HEK293 (cell line): Measurements from ENCODE around the gene TNNI3K.
"Not testable (repeated sequence)": the region's sequence is repeated elsewhere in the genome, so short reads cannot be mapped to it uniquely, and the experiment has no call there.

Source experiments
- CTCF ChIA-PET: fragments of 350-600 bp; formaldehyde crosslinking; extraction: SDS; loops from one replicate; lab custom pipeline; 2021; ENCODE audit warnings: antibody characterized with exemption; lab: Yijun Ruan, JAX
- POLR2A ChIA-PET: fragments of 300-600 bp; formaldehyde crosslinking; extraction: SDS; loops from one replicate; lab custom pipeline; 2020; ENCODE audit warnings: antibody characterized with exemption, inconsistent platforms; lab: Yijun Ruan, JAX
- H3K27ac ChIP-seq: fragments of 200-500 bp; sonication (Bioruptor generic); 2 replicates; pipeline ENCODE4 v1.5.1; 2014; ENCODE audit warnings: low read depth, low read length, control low read depth, inconsistent platforms; ENCODE audit errors: extremely low read depth
- H3K36me3 ChIP-seq, 2 experiments: fragments of 200-500 bp in 1 of 2; sonication (Bioruptor generic) in 1 of 2; 1 replicate in 1 of 2; 2 replicates in 1 of 2; pipeline ENCODE4 v1.5.1; 2014 to 2017; ENCODE audit warnings: inconsistent platforms in 2 of 2, low read length in 2 of 2; ENCODE audit not compliant: control insufficient read depth in 2 of 2, insufficient read depth in 1 of 2
- H3K4me1 ChIP-seq: fragments of 200-500 bp; sonication (Bioruptor generic); 2 replicates; pipeline ENCODE4 v1.5.1; 2014; ENCODE audit warnings: mild to moderate bottlenecking, low read length, inconsistent platforms; ENCODE audit not compliant: control insufficient read depth, insufficient read depth
- H3K4me3 ChIP-seq: 2 replicates; pipeline ENCODE4 v1.5.1; 2011; ENCODE audit warnings: low read depth, mild to moderate bottlenecking, control low read depth, low read length, moderate library complexity
- H3K9me3 ChIP-seq: fragments of 200-500 bp; sonication (Bioruptor generic); 2 replicates; pipeline ENCODE4 v1.5.1; 2014; ENCODE audit warnings: low read depth, low read length, inconsistent platforms; ENCODE audit not compliant: control insufficient read depth, insufficient read depth
- ATF2 ChIP-seq: fragments of 450-650 bp; formaldehyde crosslinking; IDR thresholded peaks from 2 replicates; pipeline ENCODE4 v1.5.1; 2016; ENCODE audit warnings: missing biosample characterization, missing genetic modification characterization, low read depth
- BCL11A ChIP-seq: fragments of 450-650 bp; formaldehyde crosslinking; IDR thresholded peaks from 2 replicates; pipeline ENCODE4 v1.5.1; 2016; ENCODE audit warnings: low read depth, missing biosample characterization, missing genetic modification characterization
- CTCF ChIP-seq: fragments of 450-650 bp; formaldehyde crosslinking; IDR thresholded peaks from 2 replicates; pipeline ENCODE4 v1.5.1; 2016; ENCODE audit warnings: missing biosample characterization, missing genetic modification characterization
- GLI4 ChIP-seq: fragments of 450-650 bp; formaldehyde crosslinking; IDR thresholded peaks from 2 replicates; pipeline ENCODE4 v1.5.1; 2016; ENCODE audit warnings: missing biosample characterization, missing genetic modification characterization
- GLIS1 ChIP-seq: fragments of 450-650 bp; formaldehyde crosslinking; IDR thresholded peaks from 2 replicates; pipeline ENCODE4 v1.5.1; 2016; ENCODE audit warnings: missing biosample characterization, missing genetic modification characterization
- KLF16 ChIP-seq: fragments of 450-650 bp; formaldehyde crosslinking; IDR thresholded peaks from 2 replicates; pipeline ENCODE4 v1.5.1; 2017; ENCODE audit warnings: missing biosample characterization, missing genetic modification characterization
- PRDM6 ChIP-seq: fragments of 450-650 bp; formaldehyde crosslinking; IDR thresholded peaks from 2 replicates; pipeline ENCODE4 v1.5.1; 2017; ENCODE audit warnings: missing biosample characterization, missing genetic modification characterization
- REPIN1 ChIP-seq: fragments of 450-650 bp; formaldehyde crosslinking; IDR thresholded peaks from 2 replicates; pipeline ENCODE4 v1.5.1; 2017; ENCODE audit warnings: missing biosample characterization, missing genetic modification characterization, low read depth
- SCRT1 ChIP-seq: fragments of 450-650 bp; formaldehyde crosslinking; IDR thresholded peaks from 2 replicates; pipeline ENCODE4 v1.5.1; 2016; ENCODE audit warnings: missing biosample characterization, missing genetic modification characterization, borderline replicate concordance
- TCF7L2 ChIP-seq: IDR thresholded peaks from 2 replicates; pipeline ENCODE4 v1.6.1; 2011; ENCODE audit warnings: low read depth, mild to moderate bottlenecking, inconsistent platforms, low read length, moderate library complexity, borderline replicate concordance
- ZBTB17 ChIP-seq: fragments of 450-650 bp; formaldehyde crosslinking; IDR thresholded peaks from 2 replicates; pipeline ENCODE4 v1.5.1; 2016; ENCODE audit warnings: missing biosample characterization, missing genetic modification characterization
- ZNF146 ChIP-seq: fragments of 450-650 bp; formaldehyde crosslinking; IDR thresholded peaks from 2 replicates; pipeline ENCODE4 v1.5.1; 2016; ENCODE audit warnings: missing biosample characterization, missing genetic modification characterization
- ZNF169 ChIP-seq: fragments of 450-650 bp; formaldehyde crosslinking; IDR thresholded peaks from 2 replicates; pipeline ENCODE4 v1.5.1; 2016; ENCODE audit warnings: missing biosample characterization, missing genetic modification characterization
- ZNF223 ChIP-seq: fragments of 450-650 bp; formaldehyde crosslinking; IDR thresholded peaks from 2 replicates; pipeline ENCODE4 v1.5.1; 2016; ENCODE audit warnings: missing biosample characterization, missing genetic modification characterization
- ZNF23 ChIP-seq: fragments of 450-650 bp; formaldehyde crosslinking; IDR thresholded peaks from 2 replicates; pipeline ENCODE4 v1.5.1; 2016; ENCODE audit warnings: missing biosample characterization, missing genetic modification characterization, borderline replicate concordance
- ZNF404 ChIP-seq: fragments of 450-650 bp; formaldehyde crosslinking; IDR thresholded peaks from 2 replicates; pipeline ENCODE4 v1.5.1; 2017; ENCODE audit warnings: missing biosample characterization, missing genetic modification characterization
- ZNF433 ChIP-seq: fragments of 450-650 bp; formaldehyde crosslinking; IDR thresholded peaks from 2 replicates; pipeline ENCODE4 v1.5.1; 2016; ENCODE audit warnings: missing biosample characterization, missing genetic modification characterization, low read depth
- ZNF48 ChIP-seq: fragments of 450-650 bp; formaldehyde crosslinking; IDR thresholded peaks from 2 replicates; pipeline ENCODE4 v1.5.1; 2016; ENCODE audit warnings: missing biosample characterization, missing genetic modification characterization
- ZNF600 ChIP-seq: fragments of 450-650 bp; formaldehyde crosslinking; IDR thresholded peaks from 2 replicates; pipeline ENCODE4 v1.5.1; 2016; ENCODE audit warnings: missing biosample characterization, missing genetic modification characterization
- ZNF621 ChIP-seq: fragments of 450-650 bp; formaldehyde crosslinking; IDR thresholded peaks from 2 replicates; pipeline ENCODE4 v1.5.1; 2017; ENCODE audit warnings: missing biosample characterization, missing genetic modification characterization
- ZNF624 ChIP-seq: fragments of 450-650 bp; formaldehyde crosslinking; IDR thresholded peaks from 2 replicates; pipeline ENCODE4 v1.5.1; 2017; ENCODE audit warnings: missing biosample characterization, missing genetic modification characterization
- ZNF747 ChIP-seq: fragments of 450-650 bp; formaldehyde crosslinking; IDR thresholded peaks from 2 replicates; pipeline ENCODE4 v1.5.1; 2016; ENCODE audit warnings: missing biosample characterization, missing genetic modification characterization
- ZNF785 ChIP-seq: fragments of 450-650 bp; formaldehyde crosslinking; IDR thresholded peaks from 2 replicates; pipeline ENCODE4 v1.5.1; 2016; ENCODE audit warnings: missing biosample characterization, missing genetic modification characterization
- ZNF792 ChIP-seq: fragments of 450-650 bp; formaldehyde crosslinking; IDR thresholded peaks from 2 replicates; pipeline ENCODE4 v1.5.1; 2016; ENCODE audit warnings: missing biosample characterization, missing genetic modification characterization

TNNI3K gene

GRCh38 chr1:74246315-74246714 lies 11.1 kb downstream of the TNNI3K start:
- POLR2A ChIA-PET: no interaction called here

GRCh38 chr1:74247881-74248528 lies 12.8 kb downstream of the TNNI3K start:
- no peaks in the 10 kb centered on the region for H3K9me3 ChIP-seq
- TF ChIP-seq ZNF404 (tag by site-specific recombination) (no peak), ZBTB17 (no peak), ZNF785 (no peak), ATF2 (no peak)
- TF ChIP-seq, all 188 proteins: peak for 0
- H3K4me1 ChIP-seq: no peaks in the 10 kb centered on the region
- ChIA-PET POLR2A (no interaction called here), CTCF (no interaction called here)
- H3K4me3 ChIP-seq: no peak overlapping the region
- H3K27ac ChIP-seq: no peak overlapping the region
- H3K36me3 ChIP-seq: no peaks in the 10 kb centered on the region

More at GRCh38 chr1:74246315-74246714, 11.1 kb downstream of the TNNI3K start:
- CTCF ChIA-PET: no interaction called here
- Histone ChIP-seq H3K9me3 (no peaks in the 10 kb centered on the region), H3K36me3 (no peaks in the 10 kb centered on the region), H3K4me3 (no peak overlapping the region), H3K27ac (no peak overlapping the region), H3K4me1 (no peaks in the 10 kb centered on the region)
- TF ChIP-seq TCF7L2: 0 out of 2 replicates have a peak, but pooled peaks have one; percentile 16
- TF ChIP-seq GLI4: no peak

- H3K9me3 ChIP-seq, POLR2A ChIA-PET, CTCF ChIA-PET, H3K4me1 ChIP-seq, H3K36me3 ChIP-seq, H3K27ac ChIP-seq, H3K4me3 ChIP-seq: not testable (repeated sequence)
Observed at GRCh38 chr1:74253243-74253824, 18.1 kb downstream of the TNNI3K start.

- ChIA-PET CTCF (no interaction called here), POLR2A (no interaction called here)
Observed at GRCh38 chr1:74266001-74266400, 30.8 kb downstream of the TNNI3K start.

More at GRCh38 chr1:74266001-74266400, 30.8 kb downstream of the TNNI3K start:
- TF ChIP-seq ZNF792 (no peak), ZNF600 (tag by site-specific recombination) (no peak), ZNF223 (tag by site-specific recombination) (no peak), BCL11A (tag by site-specific recombination) (no peak), ZNF621 (tag by site-specific recombination) (no peak), REPIN1 (tag by site-specific recombination) (no peak), CTCF (tag by site-specific recombination) (no peak), ZNF624 (tag by site-specific recombination) (no peak), PRDM6 (tag by site-specific recombination) (no peak), SCRT1 (tag by site-specific recombination) (no peak), ZNF48 (tag by site-specific recombination) (no peak), GLIS1 (no peak), ZNF747 (tag by site-specific recombination) (no peak), ZNF169 (no peak), ZNF433 (tag by site-specific recombination) (no peak), KLF16 (tag by site-specific recombination) (no peak), ZNF146 (tag by site-specific recombination) (no peak), ZNF23 (tag by site-specific recombination) (no peak)
- Histone ChIP-seq H3K4me3 (no peak overlapping the region), H3K4me1 (no peaks in the 10 kb centered on the region), H3K36me3 (no peaks in the 10 kb centered on the region), H3K27ac (no peak overlapping the region), H3K9me3 (no peaks in the 10 kb centered on the region)
